A673 (cell line): ENCODE data around the gene CELF4.

Source experiments
- EZH2 ChIP-seq: fragments of 200-600 bp; sonication (generic); IDR thresholded peaks from 2 replicates; pipeline ENCODE4 v1.6.1; 2017; ENCODE audit warnings: borderline replicate concordance, low read depth, mild to moderate bottlenecking, mixed read lengths, antibody characterized with exemption, low read length; ENCODE audit not compliant: poor library complexity, severe bottlenecking
- TF ChIP-seq, protein P1 (sequence below): fragments of 300-800, 200-600 bp; sonication (generic); conservative IDR thresholded peaks from 2 replicates; pipeline ENCODE4 v1.5.1; 2017; ENCODE audit warnings: low read depth, mild to moderate bottlenecking, antibody characterized with exemption, low read length, moderate library complexity, mixed read lengths

DNA sequence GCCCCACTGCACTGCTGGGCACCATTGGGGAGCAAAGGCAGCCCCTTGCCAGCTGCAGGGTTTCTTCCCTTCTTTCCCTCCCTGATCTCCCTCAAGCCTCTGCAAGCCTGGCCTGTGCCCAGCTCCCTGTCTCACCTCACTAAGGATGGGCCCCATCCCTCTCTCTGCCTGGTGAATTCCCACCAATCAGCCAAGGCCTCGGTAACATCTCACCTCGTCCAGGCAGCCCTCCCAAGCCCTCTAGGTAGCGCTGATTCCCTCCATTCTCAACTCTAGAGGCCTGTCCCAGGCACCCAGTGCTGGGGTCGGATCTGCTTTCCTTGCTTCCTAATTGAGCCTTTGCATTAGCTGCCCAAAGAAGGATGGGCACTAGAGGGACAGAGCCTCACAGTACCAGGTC, 63.0 kb downstream of the CELF4 start:
- TF ChIP-seq, protein P1, sequence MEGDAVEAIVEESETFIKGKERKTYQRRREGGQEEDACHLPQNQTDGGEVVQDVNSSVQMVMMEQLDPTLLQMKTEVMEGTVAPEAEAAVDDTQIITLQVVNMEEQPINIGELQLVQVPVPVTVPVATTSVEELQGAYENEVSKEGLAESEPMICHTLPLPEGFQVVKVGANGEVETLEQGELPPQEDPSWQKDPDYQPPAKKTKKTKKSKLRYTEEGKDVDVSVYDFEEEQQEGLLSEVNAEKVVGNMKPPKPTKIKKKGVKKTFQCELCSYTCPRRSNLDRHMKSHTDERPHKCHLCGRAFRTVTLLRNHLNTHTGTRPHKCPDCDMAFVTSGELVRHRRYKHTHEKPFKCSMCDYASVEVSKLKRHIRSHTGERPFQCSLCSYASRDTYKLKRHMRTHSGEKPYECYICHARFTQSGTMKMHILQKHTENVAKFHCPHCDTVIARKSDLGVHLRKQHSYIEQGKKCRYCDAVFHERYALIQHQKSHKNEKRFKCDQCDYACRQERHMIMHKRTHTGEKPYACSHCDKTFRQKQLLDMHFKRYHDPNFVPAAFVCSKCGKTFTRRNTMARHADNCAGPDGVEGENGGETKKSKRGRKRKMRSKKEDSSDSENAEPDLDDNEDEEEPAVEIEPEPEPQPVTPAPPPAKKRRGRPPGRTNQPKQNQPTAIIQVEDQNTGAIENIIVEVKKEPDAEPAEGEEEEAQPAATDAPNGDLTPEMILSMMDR, result no peak
- no peak for TF ChIP-seq EZH2
